ENCODE results near the gene SERINC5.
"Not testable (repeated sequence)": the region's sequence is repeated elsewhere in the genome, so short reads cannot be mapped to it uniquely, and the experiment has no call there.

Gene SERINC5

GRCh38 chr5:80194468-80194867 is 61.4 kb downstream of the SERINC5 start:
- no peak for DNase-seq

- DNase-seq = no peak
These were observed 62.4 kb downstream of the SERINC5 start for GRCh38 chr5:80193401-80193800.

- no peak for DNase-seq
These were observed 63.2 kb downstream of the SERINC5 start for GRCh38 chr5:80192507-80193241.

GRCh38 chr5:80191991-80192398 is 63.9 kb downstream of the SERINC5 start:
- no peak for DNase-seq

- DNase-seq = no peak
These were observed 64.5 kb downstream of the SERINC5 start for GRCh38 chr5:80191397-80191796.

- no peak for DNase-seq
These were observed 64.9 kb downstream of the SERINC5 start for GRCh38 chr5:80190960-80191359.

GRCh38 chr5:80189701-80190100 is 66.1 kb downstream of the SERINC5 start:
- no peak for DNase-seq

- no peak for DNase-seq
These were observed 66.6 kb downstream of the SERINC5 start for GRCh38 chr5:80189201-80189600.

- no peak for DNase-seq
These were observed 68.3 kb downstream of the SERINC5 start for GRCh38 chr5:80187421-80188090.

GRCh38 chr5:80185535-80185934 is 70.3 kb downstream of the SERINC5 start:
- DNase-seq = not testable (repeated sequence)

GRCh38 chr5:80185095-80185494 is 70.8 kb downstream of the SERINC5 start:
- DNase-seq = no peak

- DNase-seq = no peak
These were observed 71.4 kb downstream of the SERINC5 start for GRCh38 chr5:80184235-80185023.

GRCh38 chr5:80183728-80184234 is 72.1 kb downstream of the SERINC5 start:
- DNase-seq = not testable (repeated sequence)

- no peak for DNase-seq
These were observed 72.9 kb downstream of the SERINC5 start for GRCh38 chr5:80182809-80183580.

- DNase-seq = peak; percentile 39
These were observed 74.1 kb downstream of the SERINC5 start for GRCh38 chr5:80181618-80182211.

- no peak for DNase-seq
These were observed 78.6 kb downstream of the SERINC5 start for GRCh38 chr5:80177236-80177635.

GRCh38 chr5:80175337-80175736 is 80.5 kb downstream of the SERINC5 start:
- DNase-seq = no peak

- DNase-seq = no peak
These were observed 81.1 kb downstream of the SERINC5 start for GRCh38 chr5:80174790-80175189.

- DNase-seq = no peak
These were observed 83.7 kb downstream of the SERINC5 start for GRCh38 chr5:80172067-80172695.

- DNase-seq = no peak
These were observed 85.7 kb downstream of the SERINC5 start for GRCh38 chr5:80170117-80170535.

GRCh38 chr5:80168388-80169028 is 87.3 kb downstream of the SERINC5 start:
- DNase-seq = no peak
